ENCODE results near the gene TACR1. TPM values are rescaled to one million over a fixed set of nuclear protein-coding genes. Genes with fewer than 3 reads are reported as not detected.

TACR1 gene
- total and polyA plus RNA-seq, 3 experiments from 2014 or later = not detected

DNA sequence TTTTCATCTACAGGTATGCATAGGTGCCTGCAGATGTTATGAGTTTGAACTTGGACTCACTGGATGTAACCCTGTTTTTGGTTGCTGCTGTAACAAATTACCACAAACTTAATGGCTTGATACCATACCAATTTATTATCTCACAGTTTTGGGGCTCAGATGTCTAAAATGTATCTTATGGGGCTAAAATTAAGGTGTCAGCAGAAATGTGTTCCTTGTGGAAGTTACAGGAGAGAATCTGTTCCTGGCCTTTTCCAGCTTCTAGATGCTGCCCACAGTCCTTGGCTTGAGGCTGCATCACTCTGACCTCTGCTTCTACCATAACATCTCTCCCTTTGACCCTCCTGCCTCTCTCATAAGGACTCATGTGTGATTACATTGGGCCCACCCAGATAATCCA is 193.3 kb downstream of the TACR1 start:
- Histone ChIP-seq H3K9me3 (ENCODE audit: low read length) (no peaks in the 10 kb centered on the region), H3K4me1 (ENCODE audit: insufficient read depth, low read length) (no peaks in the 10 kb centered on the region), H3K27me3 (ENCODE audit: insufficient read depth, low read length, poor library complexity, severe bottlenecking) (no peaks in the 10 kb centered on the region), H3K4me3 (ENCODE audit: low read length) (no peak overlapping the region), H3K27ac (ENCODE audit: low read depth, low read length) (no peak overlapping the region), H3K36me3 (ENCODE audit: insufficient read depth, low read length) (no peaks in the 10 kb centered on the region)
- no peak for DNase-seq
- Mint-ChIP-seq H3K4me1 (no peaks in the 10 kb centered on the region), H3K27me3 (peaks cover 0 to 1% of the 10 kb centered on the region in 2 donors), H3K36me3 (peaks cover 5 to 15% (median 13%) of the 10 kb centered on the region in 3 donors), H3K4me3 (no peak overlapping the region), H3K9me3 (no peaks in the 10 kb centered on the region), H3K27ac (peak overlapping the region in 1 of 8 donors; percentile 33)
- ChIA-PET CTCF (no interaction called here), POLR2A (no interaction called here)

- Mint-ChIP-seq H3K4me1 (no peaks in the 10 kb centered on the region), H3K36me3 (peaks cover 5 to 26% (median 13%) of the 10 kb centered on the region in 3 donors), H3K27ac (no peak overlapping the region), H3K4me3 (no peak overlapping the region), H3K9me3 (peaks cover 0 to 2% (median 0%) of the 10 kb centered on the region in 5 donors), H3K27me3 (no peaks in the 10 kb centered on the region)
- no peak for DNase-seq
- ChIA-PET POLR2A (no interaction called here), CTCF (no interaction called here)
- H3K9me3 ChIP-seq (ENCODE audit: low read length) = no peaks in the 10 kb centered on the region
- H3K27ac ChIP-seq (ENCODE audit: low read depth, low read length) = no peak overlapping the region
- no peak overlapping the region for H3K4me3 ChIP-seq (ENCODE audit: low read length)
- H3K36me3 ChIP-seq (ENCODE audit: insufficient read depth, low read length) = no peaks in the 10 kb centered on the region
- H3K4me1 ChIP-seq (ENCODE audit: insufficient read depth, low read length) = no peaks in the 10 kb centered on the region
- H3K27me3 ChIP-seq (ENCODE audit: insufficient read depth, low read length, poor library complexity, severe bottlenecking) = no peaks in the 10 kb centered on the region
Measured at GRCh38 chr2:75003773-75004172, 195.5 kb downstream of the TACR1 start.

DNA sequence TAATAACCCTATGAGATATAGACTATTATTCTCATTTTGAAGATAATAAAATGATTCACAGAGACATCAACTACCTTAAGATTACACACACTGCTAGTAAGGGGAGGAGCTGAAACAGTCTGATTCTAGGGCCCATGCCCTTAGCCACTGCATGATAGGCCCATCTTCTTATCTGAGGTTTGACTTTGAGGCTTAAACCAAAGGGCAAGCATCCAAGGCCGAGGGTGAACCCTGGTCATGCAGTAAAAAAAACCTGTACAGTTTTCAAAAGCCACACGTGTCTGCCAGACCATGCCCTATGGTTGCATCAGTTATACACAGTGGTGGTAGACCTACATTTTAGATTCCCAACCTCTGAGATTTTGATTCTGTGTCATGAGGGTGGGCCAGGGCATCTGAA is 196.0 kb downstream of the TACR1 start:
- Histone ChIP-seq H3K27ac (ENCODE audit: low read depth, low read length) (no peak overlapping the region), H3K36me3 (ENCODE audit: insufficient read depth, low read length) (no peaks in the 10 kb centered on the region), H3K4me3 (ENCODE audit: low read length) (no peak overlapping the region), H3K9me3 (ENCODE audit: low read length) (no peaks in the 10 kb centered on the region), H3K4me1 (ENCODE audit: insufficient read depth, low read length) (no peaks in the 10 kb centered on the region), H3K27me3 (ENCODE audit: insufficient read depth, low read length, poor library complexity, severe bottlenecking) (no peaks in the 10 kb centered on the region)
- H3K27ac Mint-ChIP-seq = no peak overlapping the region
- no peak overlapping the region for H3K4me3 Mint-ChIP-seq
- H3K9me3 Mint-ChIP-seq = peaks cover 0 to 2% (median 0%) of the 10 kb centered on the region in 5 donors
- H3K36me3 Mint-ChIP-seq = peaks cover 3 to 22% (median 10%) of the 10 kb centered on the region in 3 donors
- H3K4me1 Mint-ChIP-seq = no peaks in the 10 kb centered on the region
- ChIA-PET CTCF (no interaction called here), POLR2A (no interaction called here)
- no peaks in the 10 kb centered on the region for H3K27me3 Mint-ChIP-seq
- DNase-seq = no peak

GRCh38 chr2:75002007-75002406 is 197.3 kb downstream of the TACR1 start:
- Mint-ChIP-seq H3K36me3 (peaks cover 7 to 22% (median 9%) of the 10 kb centered on the region in 3 donors), H3K4me1 (no peaks in the 10 kb centered on the region), H3K27ac (no peak overlapping the region), H3K27me3 (no peaks in the 10 kb centered on the region), H3K9me3 (peaks cover 0 to 2% (median 0%) of the 10 kb centered on the region in 5 donors), H3K4me3 (no peak overlapping the region)
- no peaks in the 10 kb centered on the region for H3K9me3 ChIP-seq (ENCODE audit: low read length)
- no peak for DNase-seq
- ChIA-PET CTCF (no interaction called here), POLR2A (no interaction called here)
- H3K36me3 ChIP-seq (ENCODE audit: insufficient read depth, low read length) = no peaks in the 10 kb centered on the region
- no peaks in the 10 kb centered on the region for H3K27me3 ChIP-seq (ENCODE audit: insufficient read depth, low read length, poor library complexity, severe bottlenecking)
- H3K4me1 ChIP-seq (ENCODE audit: insufficient read depth, low read length) = no peaks in the 10 kb centered on the region
- no peak overlapping the region for H3K4me3 ChIP-seq (ENCODE audit: low read length)
- H3K27ac ChIP-seq (ENCODE audit: low read depth, low read length) = no peak overlapping the region

DNA sequence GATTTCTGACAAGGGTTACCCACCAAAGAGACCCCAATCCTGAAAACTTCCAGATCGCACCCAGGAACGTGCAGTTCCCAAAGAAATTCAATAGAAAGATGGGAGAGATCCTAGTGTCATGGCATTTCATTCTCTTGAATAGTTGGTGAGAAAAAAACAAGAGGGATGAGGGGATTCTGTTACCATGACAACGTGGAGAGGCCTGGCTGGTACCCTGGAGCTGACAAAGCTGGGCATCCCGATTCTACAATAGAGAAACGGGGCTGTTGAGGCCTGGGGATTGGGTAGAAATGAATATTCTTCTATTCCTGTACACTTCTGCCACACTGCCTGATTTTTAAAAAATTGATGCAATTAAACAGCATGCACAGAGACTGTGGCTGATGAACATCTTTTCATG is 199.9 kb downstream of the TACR1 start:
- no peaks in the 10 kb centered on the region for H3K4me1 Mint-ChIP-seq
- DNase-seq = no peak
- Histone ChIP-seq H3K27me3 (ENCODE audit: insufficient read depth, low read length, poor library complexity, severe bottlenecking) (no peaks in the 10 kb centered on the region), H3K36me3 (ENCODE audit: insufficient read depth, low read length) (no peaks in the 10 kb centered on the region), H3K9me3 (ENCODE audit: low read length) (no peaks in the 10 kb centered on the region), H3K4me1 (ENCODE audit: insufficient read depth, low read length) (no peaks in the 10 kb centered on the region), H3K4me3 (ENCODE audit: low read length) (no peak overlapping the region), H3K27ac (ENCODE audit: low read depth, low read length) (no peak overlapping the region)
- H3K9me3 Mint-ChIP-seq = peaks cover 0 to 2% (median 0%) of the 10 kb centered on the region in 5 donors
- H3K27ac Mint-ChIP-seq = peak overlapping the region in 1 of 8 donors; percentile 82
- H3K4me3 Mint-ChIP-seq = no peak overlapping the region
- ChIA-PET POLR2A (no interaction called here), CTCF (no interaction called here)
- H3K36me3 Mint-ChIP-seq = peaks cover 3 to 15% (median 4%) of the 10 kb centered on the region in 3 donors
- H3K27me3 Mint-ChIP-seq = no peaks in the 10 kb centered on the region

Other genes with a start within 250 kb of the TACR1 start
- gene POLE4, start 240.9 kb downstream of the TACR1 start, total RNA-seq = 10 to 100 TPM; 67.8 to 68.6 TPM
- gene POLE4, start 240.9 kb downstream of the TACR1 start, polyA plus RNA-seq = 131 TPM

Measured in CD8-positive, alpha-beta memory T cell (primary cell).